PC-3 (cell line): ENCODE results near the gene MRTFA.

Source experiments
- CTCF ChIP-seq: fragments of 300-600 bp; sonication (generic); conservative IDR thresholded peaks from 2 replicates; pipeline ENCODE4 v1.5.1; 2017; ENCODE audit warnings: antibody characterized with exemption, low read depth, mild to moderate bottlenecking, low read length
- EZH2 ChIP-seq: fragments of 300-600 bp; sonication (generic); IDR thresholded peaks from one replicate; pipeline ENCODE4 v1.6.1; 2017; ENCODE audit warnings: antibody characterized with exemption, mild to moderate bottlenecking, low read length; ENCODE audit not compliant: unreplicated experiment
- EZH2phosphoT487 ChIP-seq: fragments of 300-600 bp; sonication (generic); IDR thresholded peaks from 2 replicates; pipeline ENCODE4 v1.6.1; 2018; ENCODE audit warnings: mild to moderate bottlenecking, antibody characterized with exemption, low read length, borderline replicate concordance

- TF ChIP-seq EZH2: no peak
- no peak for TF ChIP-seq CTCF
- no peak for TF ChIP-seq EZH2phosphoT487
Measured at GRCh38 chr22:40405178-40406062, 231.1 kb downstream of the MRTFA start.
